Esophagus (tissue), 2 donors: Measurements from ENCODE around the gene ARL14EP. TPM values are rescaled to one million over a fixed set of nuclear protein-coding genes. Genes with fewer than 3 reads are reported as not detected.

Source experiments
- H3K27ac ChIP-seq, 2 donors: one replicate each; pipeline ENCODE4 v1.5.1; 2013; ENCODE audit warnings: low read depth in 2 of 2, mild to moderate bottlenecking in 2 of 2, inconsistent platforms in 1 of 2, low read length in 1 of 2, moderate library complexity in 1 of 2
- H3K27me3 ChIP-seq, 2 donors: one replicate each; pipeline ENCODE4 v1.6.1; 2013; ENCODE audit warnings: low read length in 2 of 2, control low read depth in 1 of 2, mild to moderate bottlenecking in 1 of 2; ENCODE audit not compliant: insufficient read depth in 2 of 2, control insufficient read depth in 1 of 2
- H3K36me3 ChIP-seq, 2 donors: one replicate each; pipeline ENCODE4 v1.6.1; 2013; ENCODE audit warnings: low read length in 1 of 2; ENCODE audit not compliant: control insufficient read depth in 2 of 2, insufficient read depth in 2 of 2
- H3K4me1 ChIP-seq, 2 donors: one replicate each; pipeline ENCODE4 v1.6.1; 2013; ENCODE audit warnings: low read length in 1 of 2; ENCODE audit not compliant: control insufficient read depth in 2 of 2, insufficient read depth in 2 of 2
- H3K4me3 ChIP-seq, 2 donors: one replicate each; pipeline ENCODE4 v1.5.1; 2013; ENCODE audit warnings: low read length in 2 of 2, mild to moderate bottlenecking in 2 of 2, low read depth in 1 of 2, moderate library complexity in 1 of 2
- H3K9me3 ChIP-seq, 2 donors: one replicate each; pipeline ENCODE4 v1.6.1; 2013; ENCODE audit warnings: mild to moderate bottlenecking in 2 of 2, low read depth in 1 of 2, low read length in 1 of 2, moderate library complexity in 1 of 2; ENCODE audit not compliant: control insufficient read depth in 2 of 2, insufficient read depth in 1 of 2
- whole genome bisulfite sequencing, 2 donors: extraction: QIAGEN DNeasy Blood & Tissue Kit; methylation state at CpG; one replicate each; pipeline ENCODE4 v1.1.7; 2013; 5-methylcytosine and 5-hydroxymethylcytosine counted together
- polyA plus RNA-seq, 2 donors: library from polyadenylated mRNA; stranded (reverse); fragments of 200-250 nt; gene quantifications; one replicate each; pipeline ENCODE4 v1.2.3, GENCODE V29; 2013
- donor health status: healthy with polysubstance abuse.
- donor health status: Bipolar disorder and iron deficiency.

The ARL14EP gene
- polyA plus RNA-seq, 2 donors, result 6.2 to 7.3 TPM

GRCh38 chr11:30295178-30295885 is 27.6 kb upstream of the ARL14EP start:
- Histone ChIP-seq H3K4me1 (no peaks in the 10 kb centered on the region), H3K27ac (no peak overlapping the region), H3K27me3 (no peaks in the 10 kb centered on the region), H3K36me3 (no peaks in the 10 kb centered on the region), H3K4me3 (no peak overlapping the region), H3K9me3 (peaks cover 0 to 3% of the 10 kb centered on the region in 2 donors)
- 85 to 88% methylated on average over 8 of the region's 8 CpGs for WGBS, 2 donors

- 97 to 100% methylated on average over 1 of the region's 1 CpG for WGBS, 2 donors
- no peak overlapping the region for H3K27ac ChIP-seq
- H3K4me3 ChIP-seq, result no peak overlapping the region
- H3K27me3 ChIP-seq, result peaks cover 0 to 3% of the 10 kb centered on the region in 2 donors
- no peaks in the 10 kb centered on the region for H3K4me1 ChIP-seq
- no peaks in the 10 kb centered on the region for H3K9me3 ChIP-seq
- no peaks in the 10 kb centered on the region for H3K36me3 ChIP-seq
These were observed 18.3 kb upstream of the ARL14EP start for GRCh38 chr11:30304620-30305019.

- WGBS, 2 donors, result 81 to 85% methylated on average over 1 of the region's 1 CpG
- no peak overlapping the region for H3K4me3 ChIP-seq
- H3K36me3 ChIP-seq, result no peaks in the 10 kb centered on the region
- peaks cover 3 to 4% of the 10 kb centered on the region in 2 donors for H3K27me3 ChIP-seq
- H3K4me1 ChIP-seq, result no peaks in the 10 kb centered on the region
- no peaks in the 10 kb centered on the region for H3K9me3 ChIP-seq
- H3K27ac ChIP-seq, result no peak overlapping the region
These were observed 12.3 kb upstream of the ARL14EP start for GRCh38 chr11:30310623-30311022.

GRCh38 chr11:30311189-30311588 is 11.7 kb upstream of the ARL14EP start:
- Histone ChIP-seq H3K36me3 (no peaks in the 10 kb centered on the region), H3K9me3 (no peaks in the 10 kb centered on the region), H3K27me3 (peaks cover 3 to 4% of the 10 kb centered on the region in 2 donors), H3K4me1 (no peaks in the 10 kb centered on the region), H3K27ac (no peak overlapping the region), H3K4me3 (no peak overlapping the region)
- WGBS, 2 donors, result 45% methylated on average over 2 of the region's 2 CpGs

- peaks cover 3 to 4% of the 10 kb centered on the region in 2 donors for H3K27me3 ChIP-seq
- no peak overlapping the region for H3K27ac ChIP-seq
- 61 to 67% methylated on average over 1 of the region's 1 CpG for WGBS, 2 donors
- H3K4me3 ChIP-seq, result no peak overlapping the region
- H3K9me3 ChIP-seq, result no peaks in the 10 kb centered on the region
- H3K4me1 ChIP-seq, result no peaks in the 10 kb centered on the region
- no peaks in the 10 kb centered on the region for H3K36me3 ChIP-seq
These were observed 10.7 kb upstream of the ARL14EP start for GRCh38 chr11:30312243-30312642.

- no peaks in the 10 kb centered on the region for H3K9me3 ChIP-seq
- no peaks in the 10 kb centered on the region for H3K36me3 ChIP-seq
- no peaks in the 10 kb centered on the region for H3K4me1 ChIP-seq
- H3K27ac ChIP-seq, result no peak overlapping the region
- H3K4me3 ChIP-seq, result no peak overlapping the region
- WGBS, 2 donors, result 82 to 84% methylated on average over 2 of the region's 2 CpGs
- peaks cover 3 to 4% of the 10 kb centered on the region in 2 donors for H3K27me3 ChIP-seq
These were observed 9.3 kb upstream of the ARL14EP start for GRCh38 chr11:30313580-30313979.

GRCh38 chr11:30314625-30315024 is 8.3 kb upstream of the ARL14EP start:
- H3K4me3 ChIP-seq, result no peak overlapping the region
- H3K27ac ChIP-seq, result no peak overlapping the region
- peaks cover 3 to 4% of the 10 kb centered on the region in 2 donors for H3K27me3 ChIP-seq
- no peaks in the 10 kb centered on the region for H3K36me3 ChIP-seq
- H3K4me1 ChIP-seq, result no peaks in the 10 kb centered on the region
- H3K9me3 ChIP-seq, result no peaks in the 10 kb centered on the region

GRCh38 chr11:30316237-30316636 is 6.7 kb upstream of the ARL14EP start:
- no peak overlapping the region for H3K4me3 ChIP-seq
- no peaks in the 10 kb centered on the region for H3K36me3 ChIP-seq
- H3K9me3 ChIP-seq, result no peaks in the 10 kb centered on the region
- WGBS, 2 donors, result 74 to 76% methylated on average over 1 of the region's 1 CpG
- H3K4me1 ChIP-seq, result no peaks in the 10 kb centered on the region
- peaks cover 0 to 3% of the 10 kb centered on the region in 2 donors for H3K27me3 ChIP-seq
- no peak overlapping the region for H3K27ac ChIP-seq

GRCh38 chr11:30317030-30317429 is 5.9 kb upstream of the ARL14EP start:
- H3K4me3 ChIP-seq, result no peak overlapping the region

GRCh38 chr11:30321321-30321720 is 1.6 kb upstream of the ARL14EP start:
- Histone ChIP-seq H3K9me3 (no peaks in the 10 kb centered on the region), H3K4me1 (no peaks in the 10 kb centered on the region), H3K36me3 (no peaks in the 10 kb centered on the region), H3K27ac (no peak overlapping the region), H3K4me3 (no peak overlapping the region), H3K27me3 (no peaks in the 10 kb centered on the region)
- 97% methylated on average over 4 of the region's 4 CpGs for WGBS, 2 donors

More at GRCh38 chr11:30317030-30317429, 5.9 kb upstream of the ARL14EP start:
- peaks cover 0 to 3% of the 10 kb centered on the region in 2 donors for H3K27me3 ChIP-seq
- H3K4me1 ChIP-seq, result no peaks in the 10 kb centered on the region
- H3K36me3 ChIP-seq, result no peaks in the 10 kb centered on the region
- H3K27ac ChIP-seq, result no peak overlapping the region
- 38 to 41% methylated on average over 2 of the region's 2 CpGs for WGBS, 2 donors
- H3K9me3 ChIP-seq, result no peaks in the 10 kb centered on the region
